Chondrocyte (in vitro differentiated cells): Measurements from ENCODE around the gene DOLK. TPM values are rescaled to one million over a fixed set of nuclear protein-coding genes. Genes with fewer than 3 reads are reported as not detected.

ENCODE experiments used
- DNase-seq: peaks from one replicate; pipeline ENCODE4 v3.0.0; 2021; ENCODE audit warnings: mixed read lengths, low spot score
- H3K27ac Mint-ChIP-seq: one replicate; pipeline ENCODE4 v1.8.0; 2021; ENCODE audit warnings: mild to moderate bottlenecking, moderate library complexity, mixed read lengths; ENCODE audit not compliant: unreplicated experiment
- H3K27me3 Mint-ChIP-seq: 2 replicates; pipeline ENCODE4 v1.8.0; 2021; ENCODE audit warnings: low read depth, mixed read lengths
- H3K36me3 Mint-ChIP-seq: 2 replicates; pipeline ENCODE4 v1.8.0; 2021; ENCODE audit warnings: low read depth, mixed read lengths
- H3K4me1 Mint-ChIP-seq: 2 replicates; pipeline ENCODE4 v1.8.0; 2021; ENCODE audit warnings: low read depth, mild to moderate bottlenecking, mixed read lengths
- H3K4me3 Mint-ChIP-seq: one replicate; pipeline ENCODE4 v1.8.0; 2021; ENCODE audit warnings: mild to moderate bottlenecking, moderate library complexity, mixed read lengths; ENCODE audit not compliant: unreplicated experiment
- H3K9me3 Mint-ChIP-seq: 2 replicates; pipeline ENCODE4 v1.8.0; 2021; ENCODE audit warnings: low read depth, mixed read lengths
- total RNA-seq: library from RNA; stranded (reverse); gene quantifications from 3 replicates; pipeline ENCODE4 v1.2.1, GENCODE V29; 2021
- TF ChIP-seq, protein P1 (sequence below): fragments of 200-600 bp; sonication (generic); IDR thresholded peaks from 2 replicates; pipeline ENCODE4 v1.5.0; 2021; ENCODE audit warnings: antibody characterized with exemption, mild to moderate bottlenecking, moderate library complexity

The DOLK gene
- total RNA-seq, 1 donor from 2014 or later, result 22.2 TPM

GRCh38 chr9:128933731-128934130 is 13.7 kb downstream of the DOLK start:
- no peaks in the 10 kb centered on the region for H3K9me3 Mint-ChIP-seq
- H3K4me3 Mint-ChIP-seq, result no peak overlapping the region
- no peaks in the 10 kb centered on the region for H3K27me3 Mint-ChIP-seq
- no peak overlapping the region for H3K27ac Mint-ChIP-seq
- no peaks in the 10 kb centered on the region for H3K4me1 Mint-ChIP-seq
- TF ChIP-seq, protein P1, sequence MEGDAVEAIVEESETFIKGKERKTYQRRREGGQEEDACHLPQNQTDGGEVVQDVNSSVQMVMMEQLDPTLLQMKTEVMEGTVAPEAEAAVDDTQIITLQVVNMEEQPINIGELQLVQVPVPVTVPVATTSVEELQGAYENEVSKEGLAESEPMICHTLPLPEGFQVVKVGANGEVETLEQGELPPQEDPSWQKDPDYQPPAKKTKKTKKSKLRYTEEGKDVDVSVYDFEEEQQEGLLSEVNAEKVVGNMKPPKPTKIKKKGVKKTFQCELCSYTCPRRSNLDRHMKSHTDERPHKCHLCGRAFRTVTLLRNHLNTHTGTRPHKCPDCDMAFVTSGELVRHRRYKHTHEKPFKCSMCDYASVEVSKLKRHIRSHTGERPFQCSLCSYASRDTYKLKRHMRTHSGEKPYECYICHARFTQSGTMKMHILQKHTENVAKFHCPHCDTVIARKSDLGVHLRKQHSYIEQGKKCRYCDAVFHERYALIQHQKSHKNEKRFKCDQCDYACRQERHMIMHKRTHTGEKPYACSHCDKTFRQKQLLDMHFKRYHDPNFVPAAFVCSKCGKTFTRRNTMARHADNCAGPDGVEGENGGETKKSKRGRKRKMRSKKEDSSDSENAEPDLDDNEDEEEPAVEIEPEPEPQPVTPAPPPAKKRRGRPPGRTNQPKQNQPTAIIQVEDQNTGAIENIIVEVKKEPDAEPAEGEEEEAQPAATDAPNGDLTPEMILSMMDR, result no peak
- no peaks in the 10 kb centered on the region for H3K36me3 Mint-ChIP-seq
- no peak for DNase-seq

DNA sequence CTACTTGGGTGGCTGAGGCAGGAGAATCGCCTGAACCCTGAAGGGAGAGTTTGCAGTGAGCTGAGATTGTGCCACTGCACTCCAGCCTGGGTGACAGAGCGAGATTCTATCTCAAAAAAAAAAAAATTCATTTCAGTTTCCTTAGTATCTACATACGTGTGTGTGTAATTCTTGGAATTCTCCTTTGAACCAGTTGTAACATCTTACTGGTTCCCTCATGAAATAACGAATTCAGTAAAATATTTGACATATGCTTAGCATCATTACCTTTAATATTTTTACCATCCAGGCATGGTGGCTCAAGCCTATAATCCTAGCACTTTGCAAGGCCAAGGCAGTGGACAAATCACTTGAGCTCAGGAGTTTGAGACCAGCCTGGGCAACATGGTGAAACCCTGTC is 17.8 kb downstream of the DOLK start:
- TF ChIP-seq, protein P1, result no peak
- no peak overlapping the region for H3K4me3 Mint-ChIP-seq
- DNase-seq, result no peak
- no peaks in the 10 kb centered on the region for H3K9me3 Mint-ChIP-seq
- H3K27ac Mint-ChIP-seq, result no peak overlapping the region
- H3K4me1 Mint-ChIP-seq, result peaks cover 2% of the 10 kb centered on the region
- H3K27me3 Mint-ChIP-seq, result no peaks in the 10 kb centered on the region
- H3K36me3 Mint-ChIP-seq, result no peaks in the 10 kb centered on the region

GRCh38 chr9:128928624-128929023 is 18.8 kb downstream of the DOLK start:
- Mint-ChIP-seq H3K9me3 (no peaks in the 10 kb centered on the region), H3K27ac (no peak overlapping the region), H3K27me3 (no peaks in the 10 kb centered on the region), H3K4me3 (no peak overlapping the region), H3K36me3 (no peaks in the 10 kb centered on the region), H3K4me1 (peaks cover 2% of the 10 kb centered on the region)
- TF ChIP-seq, protein P1, result no peak
- no peak for DNase-seq

DNA sequence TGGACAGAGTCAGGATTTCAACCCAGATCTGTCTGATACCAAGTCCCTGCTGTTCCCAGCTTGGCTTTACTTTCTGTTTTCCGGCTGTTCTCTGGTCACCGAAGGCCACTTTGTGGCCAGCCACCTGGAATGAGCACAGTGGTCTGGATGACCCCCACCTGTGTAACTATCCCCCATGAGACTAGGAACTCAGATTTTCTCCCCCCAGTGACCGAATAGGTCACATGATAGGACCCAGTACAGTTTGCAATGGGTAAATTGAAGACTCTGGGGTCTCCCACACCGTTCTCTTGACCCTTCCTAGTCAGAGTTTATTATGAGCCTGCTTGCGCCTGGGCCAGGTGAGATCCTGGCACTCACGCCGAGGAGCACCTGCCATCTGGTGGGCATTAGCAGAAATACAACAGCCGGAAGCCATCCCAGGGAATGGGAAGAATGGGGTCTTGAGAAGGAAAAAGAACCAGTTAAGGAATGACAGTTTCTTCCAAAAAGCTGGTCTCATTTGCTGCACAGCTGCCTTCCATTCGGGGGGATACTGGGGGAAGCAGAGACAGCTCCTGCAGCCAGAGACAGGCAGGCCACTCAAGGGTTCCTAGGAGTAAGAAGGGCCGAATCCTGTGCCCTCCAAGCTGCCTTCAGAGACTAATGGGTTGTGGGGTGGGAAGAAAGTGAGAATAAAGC is 19.5 kb downstream of the DOLK start:
- H3K4me1 Mint-ChIP-seq, result peaks cover 2% of the 10 kb centered on the region
- no peak for DNase-seq
- H3K27ac Mint-ChIP-seq, result no peak overlapping the region

GRCh38 chr9:128923493-128923883 is 23.9 kb downstream of the DOLK start:
- Mint-ChIP-seq H3K27me3 (no peaks in the 10 kb centered on the region), H3K36me3 (no peaks in the 10 kb centered on the region), H3K4me3 (no peak overlapping the region), H3K4me1 (peaks cover 23% of the 10 kb centered on the region), H3K9me3 (no peaks in the 10 kb centered on the region), H3K27ac (no peak overlapping the region)
- no peak for DNase-seq
- TF ChIP-seq, protein P1, result no peak

More for the DNA sequence above, 19.5 kb downstream of the DOLK start:
- TF ChIP-seq, protein P1, result peak; percentile 95
- no peaks in the 10 kb centered on the region for H3K27me3 Mint-ChIP-seq
- H3K36me3 Mint-ChIP-seq, result no peaks in the 10 kb centered on the region
- H3K9me3 Mint-ChIP-seq, result no peaks in the 10 kb centered on the region
- no peak overlapping the region for H3K4me3 Mint-ChIP-seq
